Measurements from ENCODE around the gene OR52B4.
"Not testable (repeated sequence)": the region's sequence is repeated elsewhere in the genome, so short reads cannot be mapped to it uniquely, and the experiment has no call there.

The OR52B4 gene

GRCh38 chr11:4370166-4370565, 2.0 kb upstream of the OR52B4 start:
- Histone ChIP-seq H3K27ac (ENCODE audit: low read depth, low read length) (no peak overlapping the region), H4K20me1 (ENCODE audit: low read depth, low read length) (no peaks in the 10 kb centered on the region), H2AFZ (ENCODE audit: low read depth, low read length, severe bottlenecking) (no peak overlapping the region), H3F3A (ENCODE audit: insufficient read depth) (no peaks in the 10 kb centered on the region), H3K79me2 (ENCODE audit: insufficient read depth, low read length) (no peaks in the 10 kb centered on the region), H3K9me3 (ENCODE audit: insufficient read depth, low read length) (no peaks in the 10 kb centered on the region), H3K27me3 (ENCODE audit: low read length) (no peaks in the 10 kb centered on the region), H3K9ac (ENCODE audit: low read length) (no peak overlapping the region), H3K4me3 (ENCODE audit: insufficient read depth, low read length, poor library complexity, severe bottlenecking) (no peak overlapping the region), H3K9me2 (replicated peaks; ENCODE audit: insufficient read depth, low read length) (no peaks in the 10 kb centered on the region), H3K36me3 (ENCODE audit: low read length) (no peaks in the 10 kb centered on the region), H3K4me2 (ENCODE audit: low read depth, low read length, poor library complexity, severe bottlenecking) (no peak overlapping the region)
- no peak for TF ChIP-seq EZH2phosphoT487 (conservative IDR thresholded peaks at IDR 0.05; ENCODE audit: low read length)
- no peak for TF ChIP-seq CTCF (IDR thresholded peaks at IDR 0.05; ENCODE audit: insufficient read depth, low read length, poor library complexity, severe bottlenecking)

- not testable (repeated sequence) for H3K27ac ChIP-seq (ENCODE audit: low read depth, low read length); H3K9me2 ChIP-seq (replicated peaks; ENCODE audit: insufficient read depth, low read length); H2AFZ ChIP-seq (ENCODE audit: low read depth, low read length, severe bottlenecking); H3K4me3 ChIP-seq (ENCODE audit: insufficient read depth, low read length, poor library complexity, severe bottlenecking); H3K36me3 ChIP-seq (ENCODE audit: low read length); H3K9me3 ChIP-seq (ENCODE audit: insufficient read depth, low read length); H3F3A ChIP-seq (ENCODE audit: insufficient read depth); H3K9ac ChIP-seq (ENCODE audit: low read length); H3K27me3 ChIP-seq (ENCODE audit: low read length); H3K79me2 ChIP-seq (ENCODE audit: insufficient read depth, low read length); H4K20me1 ChIP-seq (ENCODE audit: low read depth, low read length); H3K4me2 ChIP-seq (ENCODE audit: low read depth, low read length, poor library complexity, severe bottlenecking)
These were observed 20.0 kb downstream of the OR52B4 start for GRCh38 chr11:4348142-4348541.

DNA sequence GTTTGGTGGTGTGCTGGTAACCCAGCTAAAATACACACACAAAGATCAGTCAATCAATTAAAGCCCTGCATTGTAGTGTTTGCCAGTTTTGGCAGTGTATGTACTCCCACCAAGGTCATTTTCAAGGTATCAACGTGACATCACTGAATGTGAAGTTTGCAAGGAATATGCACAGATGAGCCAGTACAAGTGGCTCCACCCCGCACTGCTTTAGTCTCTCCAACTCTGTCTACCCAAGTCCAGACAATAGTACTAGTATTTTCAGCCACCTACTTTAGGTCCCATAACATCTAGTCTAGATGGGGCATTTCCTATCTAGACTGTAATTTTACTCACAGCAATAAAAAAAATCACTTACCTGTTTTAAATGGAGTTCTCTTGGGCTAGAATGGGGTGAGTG, 22.8 kb downstream of the OR52B4 start:
- not testable (repeated sequence) for H3K79me2 ChIP-seq (ENCODE audit: insufficient read depth, low read length); H3K9ac ChIP-seq (ENCODE audit: low read length); H3K4me3 ChIP-seq (ENCODE audit: insufficient read depth, low read length, poor library complexity, severe bottlenecking); H3K36me3 ChIP-seq (ENCODE audit: low read length); H3K9me2 ChIP-seq (replicated peaks; ENCODE audit: insufficient read depth, low read length); H3K9me3 ChIP-seq (ENCODE audit: insufficient read depth, low read length); H3K27me3 ChIP-seq (ENCODE audit: low read length); H3K27ac ChIP-seq (ENCODE audit: low read depth, low read length); H4K20me1 ChIP-seq (ENCODE audit: low read depth, low read length); H2AFZ ChIP-seq (ENCODE audit: low read depth, low read length, severe bottlenecking); H3K4me2 ChIP-seq (ENCODE audit: low read depth, low read length, poor library complexity, severe bottlenecking); H3F3A ChIP-seq (ENCODE audit: insufficient read depth)

DNA sequence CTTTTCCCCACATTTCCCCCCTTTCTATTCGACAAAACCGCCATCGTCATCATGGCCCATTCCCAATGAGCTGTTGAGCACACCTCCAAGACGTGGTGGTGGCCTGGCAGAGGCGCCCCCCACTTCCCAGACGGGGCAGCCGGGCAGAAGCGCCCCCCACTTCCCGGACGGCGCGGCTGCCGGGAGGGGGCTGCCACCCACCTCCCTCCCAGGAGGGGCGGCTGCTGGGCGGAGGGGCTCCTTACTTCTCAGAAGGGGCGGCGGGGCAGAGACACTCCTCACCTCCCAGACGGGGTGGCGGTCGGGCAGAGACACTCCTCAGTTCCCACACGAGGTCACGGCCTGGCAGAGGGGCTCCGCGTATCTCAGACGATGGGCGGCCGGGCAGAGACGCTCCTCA, 33.8 kb downstream of the OR52B4 start:
- not testable (repeated sequence) for H3F3A ChIP-seq (ENCODE audit: insufficient read depth); H3K79me2 ChIP-seq (ENCODE audit: insufficient read depth, low read length); H3K36me3 ChIP-seq (ENCODE audit: low read length); H3K4me3 ChIP-seq (ENCODE audit: insufficient read depth, low read length, poor library complexity, severe bottlenecking); H3K9ac ChIP-seq (ENCODE audit: low read length); H3K4me2 ChIP-seq (ENCODE audit: low read depth, low read length, poor library complexity, severe bottlenecking); H3K27ac ChIP-seq (ENCODE audit: low read depth, low read length); H3K9me2 ChIP-seq (replicated peaks; ENCODE audit: insufficient read depth, low read length); H3K27me3 ChIP-seq (ENCODE audit: low read length); H4K20me1 ChIP-seq (ENCODE audit: low read depth, low read length); H2AFZ ChIP-seq (ENCODE audit: low read depth, low read length, severe bottlenecking); H3K9me3 ChIP-seq (ENCODE audit: insufficient read depth, low read length)

Data from SU-DHL-6 (cell line).